Body of pancreas (tissue), 4 donors: ENCODE data around the gene ARF1. TPM values are rescaled to one million over a fixed set of nuclear protein-coding genes. Genes with fewer than 3 reads are reported as not detected.

Experiments
- ATAC-seq: fragments of 150-250 bp; one replicate; pipeline ENCODE4 v1.9.1; 2016
- DNase-seq, 4 donors: peaks; one replicate each; pipeline ENCODE4 v3.0.0-alpha.2; 2019
- H3K27ac ChIP-seq, 4 donors: fragments of 200-600 bp; sonication (generic); 1 replicate in 3 of 4; 2 replicates in 1 of 4; pipeline versions ENCODE4 v1.5.1 to v1.6.1; 2016 to 2019; ENCODE audit warnings: mild to moderate bottlenecking in 1 of 4, mixed read lengths in 1 of 4, moderate library complexity in 1 of 4
- H3K27me3 ChIP-seq, 2 donors: fragments of 200-600 bp; sonication (generic); one replicate each; pipeline ENCODE4 v1.6.0; 2016; ENCODE audit warnings: mild to moderate bottlenecking in 1 of 2
- H3K36me3 ChIP-seq, 2 donors: fragments of 200-600 bp; sonication (generic); replicated peaks in 1 of 2; 2 replicates each; pipeline ENCODE4 v1.5.1; 2016; ENCODE audit warnings: low read depth in 2 of 2; ENCODE audit not compliant: insufficient read depth in 1 of 2
- H3K4me1 ChIP-seq: fragments of 200-600 bp; sonication (generic); one replicate; pipeline ENCODE4 v1.6.0; 2016
- H3K4me3 ChIP-seq, 2 donors: fragments of 200-600 bp; sonication (generic); 1 replicate in 1 of 2; 2 replicates in 1 of 2; pipeline ENCODE4 v1.5.1; 2016 to 2019
- H3K9me3 ChIP-seq, 3 donors: fragments of 200-600 bp; sonication (generic); 1 replicate in 2 of 3; 2 replicates in 1 of 3; pipeline ENCODE4 v1.5.1; 2016
- CTCF ChIP-seq, 7 experiments: fragments of 450-650 bp in 4 of 7; fragments of 200-600 bp in 3 of 7; sonication (generic) in 3 of 7; IDR thresholded peaks; one replicate each; pipeline ENCODE4 v1.5.1; 2016 to 2019; ENCODE audit warnings: antibody characterized with exemption in 7 of 7
- POLR2A ChIP-seq, 3 donors: fragments of 450-650 bp; IDR thresholded peaks; one replicate each; pipeline ENCODE4 v1.6.1; 2016; ENCODE audit warnings: antibody characterized with exemption in 3 of 3, mild to moderate bottlenecking in 2 of 3
- WGBS, 2 donors: methylation state at CpG; one replicate each; pipeline ENCODE4 v1.1.5; 2017; 5-methylcytosine and 5-hydroxymethylcytosine counted together
- intact Hi-C: fragments of 100-400 bp; cut with DNase I; formaldehyde crosslinking; loops from one replicate; pipeline ENCODE4 v1.15.1; 2023
- total RNA-seq, 2 donors: library from RNA; depleted of rRNA; stranded (reverse); fragments of >200 nt; gene quantifications; one replicate each; pipeline ENCODE4 v1.1.0, GENCODE V29; 2016

Gene ARF1
- total RNA-seq, 2 donors from 2014 or later = 158 to 203 TPM

GRCh38 chr1:228084797-228085196 lies 2.3 kb downstream of the ARF1 start:
- TF ChIP-seq POLR2A (IDR thresholded peaks at IDR 0.05) (no peak), CTCF (IDR thresholded peaks at IDR 0.05) (no peak)
- no peak overlapping the region for H3K4me3 ChIP-seq
- 16 to 17% methylated on average over 5 of the region's 5 CpGs for WGBS, 2 donors
- no peaks in the 10 kb centered on the region for H3K9me3 ChIP-seq
- ATAC-seq = no peak
- H3K36me3 ChIP-seq = no peaks in the 10 kb centered on the region
- H3K27me3 ChIP-seq = no peaks in the 10 kb centered on the region
- DNase-seq = no peak
- intact Hi-C loops = no loop called here
- peak overlapping the region; percentile 26 to 100 (median 64) for H3K27ac ChIP-seq
- H3K4me1 ChIP-seq = peaks cover 67% of the 10 kb centered on the region

GRCh38 chr1:228085287-228085951 lies 2.9 kb downstream of the ARF1 start:
- no peak overlapping the region for H3K4me3 ChIP-seq
- no peaks in the 10 kb centered on the region for H3K9me3 ChIP-seq
- DNase-seq (no peak), ATAC-seq (no peak)
- peaks cover 73% of the 10 kb centered on the region for H3K4me1 ChIP-seq
- intact Hi-C loops = no loop called here
- 12 to 22% methylated on average over 5 to 6 of the region's 6 CpGs for WGBS, 2 donors
- no peaks in the 10 kb centered on the region for H3K36me3 ChIP-seq
- peak overlapping the region; percentile 27 to 100 (median 64) for H3K27ac ChIP-seq
- TF ChIP-seq POLR2A (IDR thresholded peaks at IDR 0.05) (peak in 1 of 3 donors; percentile 32), CTCF (IDR thresholded peaks at IDR 0.05) (no peak)
- H3K27me3 ChIP-seq = no peaks in the 10 kb centered on the region

- H3K9me3 ChIP-seq = no peaks in the 10 kb centered on the region
- intact Hi-C loops = no loop called here
- no peaks in the 10 kb centered on the region for H3K27me3 ChIP-seq
- H3K4me3 ChIP-seq = no peak overlapping the region
- peak overlapping the region; percentile 6 to 100 (median 25) for H3K27ac ChIP-seq
- TF ChIP-seq CTCF (IDR thresholded peaks at IDR 0.05) (no peak), POLR2A (IDR thresholded peaks at IDR 0.05) (no peak)
- ATAC-seq (no peak), DNase-seq (peak in 3 of 4 donors; percentile 12 to 33 (median 12))
- 17 to 31% methylated on average over 7 of the region's 7 CpGs for WGBS, 2 donors
- no peaks in the 10 kb centered on the region for H3K36me3 ChIP-seq
- peaks cover 89% of the 10 kb centered on the region for H3K4me1 ChIP-seq
These were observed 5.3 kb downstream of the ARF1 start for GRCh38 chr1:228087771-228088251.

- intact Hi-C loops = no loop called here
- Histone ChIP-seq H3K9me3 (no peaks in the 10 kb centered on the region), H3K27me3 (no peaks in the 10 kb centered on the region), H3K36me3 (no peaks in the 10 kb centered on the region), H3K27ac (peak overlapping the region in 3 of 4 donors; percentile 4 to 100 (median 48)), H3K4me1 (peaks cover 98% of the 10 kb centered on the region), H3K4me3 (no peak overlapping the region)
- ATAC-seq = no peak
- TF ChIP-seq CTCF (IDR thresholded peaks at IDR 0.05) (no peak), POLR2A (IDR thresholded peaks at IDR 0.05) (no peak)
- WGBS, 2 donors = 41 to 42% methylated on average over 16 to 21 of the region's 21 CpGs
- DNase-seq = peak in 2 of 4 donors; percentile 10 to 13
These were observed 6.3 kb downstream of the ARF1 start for GRCh38 chr1:228088586-228089498.
